ENCODE measurements around the gene TAS2R4. TPM values are rescaled to one million over a fixed set of nuclear protein-coding genes. Genes with fewer than 3 reads are reported as not detected.
"Not testable (repeated sequence)": the region's sequence is repeated elsewhere in the genome, so short reads cannot be mapped to it uniquely, and the experiment has no call there.

TAS2R4 gene
- total and polyA plus RNA-seq, 2 experiments from 2014 or later: 0.22 to 2.5 TPM

- no peak overlapping the region for H3K27ac ChIP-seq
- no peaks in the 10 kb centered on the region for H3K27me3 ChIP-seq
- H3K36me3 ChIP-seq: peaks cover 4% of the 10 kb centered on the region
- TF ChIP-seq, protein P1, sequence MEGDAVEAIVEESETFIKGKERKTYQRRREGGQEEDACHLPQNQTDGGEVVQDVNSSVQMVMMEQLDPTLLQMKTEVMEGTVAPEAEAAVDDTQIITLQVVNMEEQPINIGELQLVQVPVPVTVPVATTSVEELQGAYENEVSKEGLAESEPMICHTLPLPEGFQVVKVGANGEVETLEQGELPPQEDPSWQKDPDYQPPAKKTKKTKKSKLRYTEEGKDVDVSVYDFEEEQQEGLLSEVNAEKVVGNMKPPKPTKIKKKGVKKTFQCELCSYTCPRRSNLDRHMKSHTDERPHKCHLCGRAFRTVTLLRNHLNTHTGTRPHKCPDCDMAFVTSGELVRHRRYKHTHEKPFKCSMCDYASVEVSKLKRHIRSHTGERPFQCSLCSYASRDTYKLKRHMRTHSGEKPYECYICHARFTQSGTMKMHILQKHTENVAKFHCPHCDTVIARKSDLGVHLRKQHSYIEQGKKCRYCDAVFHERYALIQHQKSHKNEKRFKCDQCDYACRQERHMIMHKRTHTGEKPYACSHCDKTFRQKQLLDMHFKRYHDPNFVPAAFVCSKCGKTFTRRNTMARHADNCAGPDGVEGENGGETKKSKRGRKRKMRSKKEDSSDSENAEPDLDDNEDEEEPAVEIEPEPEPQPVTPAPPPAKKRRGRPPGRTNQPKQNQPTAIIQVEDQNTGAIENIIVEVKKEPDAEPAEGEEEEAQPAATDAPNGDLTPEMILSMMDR (IDR thresholded peaks at IDR 0.05; ENCODE audit: low read depth, low read length): peak; percentile 83
- peak; percentile 62 to 70 for DNase-seq (ENCODE audit: low read depth in 1 of 2, low spot score in 1 of 2)
- H3K4me3 ChIP-seq: no peak overlapping the region
- no peaks in the 10 kb centered on the region for H3K9me3 ChIP-seq (ENCODE audit: low read depth)
- H3K4me1 ChIP-seq (ENCODE audit: low read depth): no peaks in the 10 kb centered on the region
Measured at GRCh38 chr7:141785706-141786552, 9.5 kb downstream of the TAS2R4 start.

GRCh38 chr7:141788296-141788695, 11.8 kb downstream of the TAS2R4 start:
- H3K36me3 ChIP-seq: peaks cover 4% of the 10 kb centered on the region
- no peaks in the 10 kb centered on the region for H3K9me3 ChIP-seq (ENCODE audit: low read depth)
- no peaks in the 10 kb centered on the region for H3K27me3 ChIP-seq
- no peak overlapping the region for H3K4me3 ChIP-seq
- no peak overlapping the region for H3K27ac ChIP-seq
- no peaks in the 10 kb centered on the region for H3K4me1 ChIP-seq (ENCODE audit: low read depth)
- DNase-seq (ENCODE audit: low read depth in 1 of 2, low spot score in 1 of 2): no peak
- TF ChIP-seq, protein P1 (IDR thresholded peaks at IDR 0.05; ENCODE audit: low read depth, low read length): no peak

DNA sequence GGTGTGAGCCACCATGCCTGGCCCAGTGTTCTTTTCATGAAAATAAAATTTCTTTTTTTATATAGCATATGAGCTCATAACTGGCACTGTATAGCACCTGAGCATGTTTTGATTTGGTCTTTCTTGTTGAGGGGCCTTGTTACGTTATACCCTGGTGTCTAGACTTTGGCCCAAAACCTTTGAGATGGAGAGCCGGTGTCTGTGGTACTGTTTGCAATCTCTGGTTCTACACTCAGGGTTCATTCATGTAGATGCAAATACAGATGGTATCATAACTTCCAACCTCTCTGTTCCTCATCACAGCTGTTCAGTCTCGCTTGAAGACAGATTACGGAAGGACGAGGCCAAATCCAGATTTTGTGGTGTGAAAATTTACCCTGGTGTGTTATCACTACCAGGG, 13.4 kb downstream of the TAS2R4 start, which contains the start of gene TAS2R5:
Gene TAS2R5, plus strand, starts transcription at position 301 of the 400 bp plus-strand sequence. CDS start 145 bp downstream, outside the sequence.
- Histone ChIP-seq H3K4me3 (no peak within 1 kb of the TSS), H3K9me3 (ENCODE audit: low read depth) (no peaks in the 10 kb centered on the region)
- TF ChIP-seq, protein P1 (IDR thresholded peaks at IDR 0.05; ENCODE audit: low read depth, low read length): no peak

GRCh38 chr7:141792526-141792925, 16.1 kb downstream of the TAS2R4 start:
- DNase-seq (ENCODE audit: low read depth in 1 of 2, low spot score in 1 of 2): peak in 1 of 2 donors; percentile 9
- TF ChIP-seq, protein P1 (IDR thresholded peaks at IDR 0.05; ENCODE audit: low read depth, low read length): no peak
- Histone ChIP-seq H3K36me3 (peaks cover 4% of the 10 kb centered on the region), H3K27me3 (no peaks in the 10 kb centered on the region), H3K4me1 (ENCODE audit: low read depth) (no peaks in the 10 kb centered on the region), H3K4me3 (no peak overlapping the region), H3K9me3 (ENCODE audit: low read depth) (no peaks in the 10 kb centered on the region), H3K27ac (no peak overlapping the region)

More for the DNA sequence above, 13.4 kb downstream of the TAS2R4 start, which contains the start of gene TAS2R5:
- DNase-seq (ENCODE audit: low read depth in 1 of 2, low spot score in 1 of 2): no peak
- Histone ChIP-seq H3K27ac (no peak within 1 kb of the TSS), H3K27me3 (no peaks in the 10 kb centered on the region), H3K36me3 (peaks cover 4% of the 10 kb centered on the region), H3K4me1 (ENCODE audit: low read depth) (no peaks in the 10 kb centered on the region)

DNA sequence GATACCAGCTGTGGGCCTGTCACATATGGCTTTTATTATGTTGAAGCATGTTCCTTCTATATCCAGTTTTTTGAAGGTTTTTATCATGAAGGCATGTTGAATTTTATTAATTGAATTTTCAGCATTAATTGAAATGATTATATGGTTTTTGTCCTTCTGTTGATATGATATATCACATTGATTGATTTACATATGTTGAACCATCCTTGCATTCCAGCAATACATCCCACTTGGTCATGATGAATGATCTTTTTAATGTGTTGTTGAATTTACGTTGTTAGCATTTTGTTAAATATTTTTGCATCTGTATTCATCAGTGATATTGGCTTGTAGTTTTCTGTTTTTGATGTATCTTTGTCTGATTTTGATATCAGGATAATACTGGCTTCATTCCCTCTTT, 43.6 kb downstream of the TAS2R4 start:
- Histone ChIP-seq H3K4me3 (no peak overlapping the region), H3K27me3 (no peaks in the 10 kb centered on the region), H3K4me1 (ENCODE audit: low read depth) (no peaks in the 10 kb centered on the region), H3K27ac (no peak overlapping the region), H3K9me3 (ENCODE audit: low read depth) (no peaks in the 10 kb centered on the region), H3K36me3 (no peaks in the 10 kb centered on the region)
- TF ChIP-seq, protein P1 (IDR thresholded peaks at IDR 0.05; ENCODE audit: low read depth, low read length): no peak
- DNase-seq (ENCODE audit: low read depth in 1 of 2, low spot score in 1 of 2): no peak

DNA sequence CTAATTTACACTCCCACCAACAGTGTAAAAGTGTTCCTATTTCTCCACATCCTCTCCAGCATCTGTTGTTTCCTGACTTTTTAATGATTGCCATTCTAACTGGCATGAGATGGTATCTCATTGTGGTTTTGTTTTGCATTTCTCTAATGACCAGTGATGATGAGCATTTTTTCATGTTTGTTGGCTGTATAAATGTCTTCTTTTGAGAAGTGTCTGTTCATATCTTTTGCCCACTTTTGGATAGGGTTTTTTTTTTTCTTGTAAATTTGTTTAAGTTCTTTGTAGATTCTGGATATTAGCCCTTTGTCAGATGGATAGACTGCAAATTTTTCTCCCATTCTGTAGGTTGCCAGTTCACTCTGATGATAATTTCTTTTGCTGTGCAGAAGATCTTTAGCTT, 46.0 kb downstream of the TAS2R4 start:
- not testable (repeated sequence) for H3K4me1 ChIP-seq (ENCODE audit: low read depth); DNase-seq (ENCODE audit: low read depth in 1 of 2, low spot score in 1 of 2); H3K27ac ChIP-seq; H3K27me3 ChIP-seq; H3K36me3 ChIP-seq; H3K9me3 ChIP-seq (ENCODE audit: low read depth); H3K4me3 ChIP-seq

Measured in cardiac muscle cell (in vitro differentiated cells and primary cell).